AG04450 (cell line): ENCODE results near the gene CCDC73. TPM values are rescaled to one million over a fixed set of nuclear protein-coding genes. Genes with fewer than 3 reads are reported as not detected.

Experiments used
- CTCF ChIA-PET: fragments of 300-600, 350-600 bp; formaldehyde crosslinking; extraction: SDS; loops from one replicate; lab custom pipeline; 2022; ENCODE audit warnings: antibody characterized with exemption, inconsistent platforms; lab: Charles Lee
- POLR2A ChIA-PET: fragments of 350-600 bp; formaldehyde crosslinking; extraction: SDS; loops from one replicate; lab custom pipeline; 2021; ENCODE audit warnings: antibody characterized with exemption, inconsistent platforms; lab: Yijun Ruan, JAX
- DNase-seq: peaks from one replicate; pipeline ENCODE4 v3.0.0-alpha.2; 2011; ENCODE audit warnings: low read depth, low spot score
- H3K27ac ChIP-seq: one replicate; pipeline ENCODE4 v1.5.1; 2012; ENCODE audit warnings: low read depth, low read length, control low read depth
- H3K27me3 ChIP-seq: one replicate; pipeline ENCODE4 v1.6.0; 2012; ENCODE audit warnings: low read length; ENCODE audit not compliant: control insufficient read depth, insufficient read depth
- H3K4me3 ChIP-seq: 2 replicates; pipeline ENCODE4 v1.5.1; 2011; ENCODE audit warnings: mild to moderate bottlenecking, low read depth, low read length, control low read depth
- H3K9me3 ChIP-seq: 2 replicates; pipeline ENCODE4 v1.5.1; 2012; ENCODE audit warnings: low read length; ENCODE audit not compliant: control insufficient read depth, insufficient read depth
- polyA plus RNA-seq: library from polyadenylated mRNA; depleted of rRNA; stranded (reverse); fragments of >200 nt; gene quantifications from 2 replicates; pipeline ENCODE4 v1.2.3, GENCODE V29; 2011
- TF ChIP-seq, protein P1 (sequence below): IDR thresholded peaks from 2 replicates; pipeline ENCODE4 v1.5.1; 2011; ENCODE audit warnings: low read depth, low read length, control low read depth, inconsistent platforms

The CCDC73 gene
- polyA plus RNA-seq, 1 experiment, result not detected

GRCh38 chr11:32571039-32571438 lies 223.4 kb downstream of the CCDC73 start:
- H3K9me3 ChIP-seq, result no peaks in the 10 kb centered on the region
- DNase-seq, result no peak
- H3K4me3 ChIP-seq, result no peak overlapping the region
- ChIA-PET CTCF (no interaction called here), POLR2A (no interaction called here)
- H3K27me3 ChIP-seq, result peaks cover 10% of the 10 kb centered on the region
- no peak overlapping the region for H3K27ac ChIP-seq
- TF ChIP-seq, protein P1, sequence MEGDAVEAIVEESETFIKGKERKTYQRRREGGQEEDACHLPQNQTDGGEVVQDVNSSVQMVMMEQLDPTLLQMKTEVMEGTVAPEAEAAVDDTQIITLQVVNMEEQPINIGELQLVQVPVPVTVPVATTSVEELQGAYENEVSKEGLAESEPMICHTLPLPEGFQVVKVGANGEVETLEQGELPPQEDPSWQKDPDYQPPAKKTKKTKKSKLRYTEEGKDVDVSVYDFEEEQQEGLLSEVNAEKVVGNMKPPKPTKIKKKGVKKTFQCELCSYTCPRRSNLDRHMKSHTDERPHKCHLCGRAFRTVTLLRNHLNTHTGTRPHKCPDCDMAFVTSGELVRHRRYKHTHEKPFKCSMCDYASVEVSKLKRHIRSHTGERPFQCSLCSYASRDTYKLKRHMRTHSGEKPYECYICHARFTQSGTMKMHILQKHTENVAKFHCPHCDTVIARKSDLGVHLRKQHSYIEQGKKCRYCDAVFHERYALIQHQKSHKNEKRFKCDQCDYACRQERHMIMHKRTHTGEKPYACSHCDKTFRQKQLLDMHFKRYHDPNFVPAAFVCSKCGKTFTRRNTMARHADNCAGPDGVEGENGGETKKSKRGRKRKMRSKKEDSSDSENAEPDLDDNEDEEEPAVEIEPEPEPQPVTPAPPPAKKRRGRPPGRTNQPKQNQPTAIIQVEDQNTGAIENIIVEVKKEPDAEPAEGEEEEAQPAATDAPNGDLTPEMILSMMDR, result no peak

DNA sequence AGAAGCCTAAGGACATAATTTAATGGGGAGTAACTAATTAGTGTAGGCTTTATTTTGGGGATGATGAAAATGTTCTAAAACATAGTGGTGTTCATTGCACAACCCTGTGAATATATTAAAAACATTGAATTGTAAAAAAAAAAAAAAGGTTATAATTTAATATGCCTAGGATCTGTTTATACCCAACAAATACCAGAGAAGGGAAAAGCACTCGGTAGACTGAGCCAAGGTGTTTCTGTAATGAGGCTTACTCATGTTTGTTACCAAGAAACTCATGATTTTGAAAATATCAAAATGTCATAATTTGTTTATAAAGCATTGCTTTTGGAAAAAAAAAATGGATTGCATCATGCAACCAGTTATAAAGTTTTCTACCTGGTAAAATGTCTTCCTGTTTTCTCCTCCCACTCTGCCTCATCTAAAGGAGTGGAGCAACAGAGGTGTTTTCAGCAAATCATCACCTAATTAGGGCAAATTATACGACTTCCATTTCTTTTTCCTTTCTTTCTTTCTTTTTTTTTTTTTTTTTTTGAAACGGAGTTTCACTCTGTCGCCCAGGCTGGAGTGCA lies 225.1 kb downstream of the CCDC73 start:
- TF ChIP-seq, protein P1, result no peak
- DNase-seq, result no peak
- Histone ChIP-seq H3K9me3 (no peaks in the 10 kb centered on the region), H3K27ac (no peak overlapping the region), H3K27me3 (peaks cover 7% of the 10 kb centered on the region), H3K4me3 (no peak overlapping the region)
- ChIA-PET POLR2A (no interaction called here), CTCF (no interaction called here)

GRCh38 chr11:32567154-32567553 lies 227.3 kb downstream of the CCDC73 start:
- H3K27ac ChIP-seq, result no peak overlapping the region
- H3K9me3 ChIP-seq, result no peaks in the 10 kb centered on the region
- TF ChIP-seq, protein P1, result no peak
- ChIA-PET POLR2A (no interaction called here), CTCF (no interaction called here)
- no peak overlapping the region for H3K4me3 ChIP-seq
- no peak for DNase-seq
- peaks cover 7% of the 10 kb centered on the region for H3K27me3 ChIP-seq

- no peaks in the 10 kb centered on the region for H3K9me3 ChIP-seq
- no peak overlapping the region for H3K4me3 ChIP-seq
- CTCF ChIA-PET, result no interaction called here
- POLR2A ChIA-PET, result no interaction called here
- H3K27me3 ChIP-seq, result peaks cover 7% of the 10 kb centered on the region
- TF ChIP-seq, protein P1, result no peak
- DNase-seq, result no peak
- no peak overlapping the region for H3K27ac ChIP-seq
Observed at GRCh38 chr11:32566517-32566916, 227.9 kb downstream of the CCDC73 start.

- TF ChIP-seq, protein P1, result no peak
- ChIA-PET POLR2A (no interaction called here), CTCF (interaction anchor here (0.8 kb wide), 1 partner anchor 15 kb away, joined by 3 read pairs; no protein-coding TSS in a partner anchor)
- Histone ChIP-seq H3K4me3 (no peak overlapping the region), H3K9me3 (no peaks in the 10 kb centered on the region), H3K27me3 (no peaks in the 10 kb centered on the region), H3K27ac (no peak overlapping the region)
- DNase-seq, result no peak
Observed at GRCh38 chr11:32563600-32563959, 230.9 kb downstream of the CCDC73 start.
